Omental fat pad (tissue), 4 donors: ENCODE results near the gene GPR161. TPM values are rescaled to one million over a fixed set of nuclear protein-coding genes. Genes with fewer than 3 reads are reported as not detected.
"Not testable (repeated sequence)": the region's sequence is repeated elsewhere in the genome, so short reads cannot be mapped to it uniquely, and the experiment has no call there.

Experiments used
- ATAC-seq: fragments of 150-250 bp; one replicate; pipeline ENCODE4 v1.9.1; 2016; ENCODE audit warnings: mild to moderate bottlenecking, moderate library complexity; ENCODE audit not compliant: low FRiP score
- DNase-seq: peaks from one replicate; pipeline ENCODE4 v3.0.0-alpha.2; 2019; ENCODE audit warnings: low spot score
- CTCF ChIP-seq, 3 donors: fragments of 450-650 bp; IDR thresholded peaks; one replicate each; pipeline ENCODE4 v1.5.1; 2016 to 2017; ENCODE audit warnings: antibody characterized with exemption in 3 of 3, mild to moderate bottlenecking in 3 of 3, moderate library complexity in 2 of 3
- total RNA-seq, 4 donors: library from RNA; depleted of rRNA; stranded (reverse); fragments of >200 nt; gene quantifications; one replicate each; pipeline ENCODE4 v1.1.0, GENCODE V29; 2016

The GPR161 gene, protein sequence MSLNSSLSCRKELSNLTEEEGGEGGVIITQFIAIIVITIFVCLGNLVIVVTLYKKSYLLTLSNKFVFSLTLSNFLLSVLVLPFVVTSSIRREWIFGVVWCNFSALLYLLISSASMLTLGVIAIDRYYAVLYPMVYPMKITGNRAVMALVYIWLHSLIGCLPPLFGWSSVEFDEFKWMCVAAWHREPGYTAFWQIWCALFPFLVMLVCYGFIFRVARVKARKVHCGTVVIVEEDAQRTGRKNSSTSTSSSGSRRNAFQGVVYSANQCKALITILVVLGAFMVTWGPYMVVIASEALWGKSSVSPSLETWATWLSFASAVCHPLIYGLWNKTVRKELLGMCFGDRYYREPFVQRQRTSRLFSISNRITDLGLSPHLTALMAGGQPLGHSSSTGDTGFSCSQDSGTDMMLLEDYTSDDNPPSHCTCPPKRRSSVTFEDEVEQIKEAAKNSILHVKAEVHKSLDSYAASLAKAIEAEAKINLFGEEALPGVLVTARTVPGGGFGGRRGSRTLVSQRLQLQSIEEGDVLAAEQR
- total RNA-seq, result 1 to 10 TPM; 4.0 to 8.0 (median 5.9) TPM

- no peak for TF ChIP-seq CTCF (IDR thresholded peaks at IDR 0.05)
- ATAC-seq, result peak; percentile 58
- peak; percentile 26 for DNase-seq
These were observed at the start of gene GPR161 for GRCh38 chr1:168136709-168137514. TSS of gene GPR161 (minus strand) at chr1:168136930. CDS start at chr1:168104850, 32,080 bp downstream.

DNA sequence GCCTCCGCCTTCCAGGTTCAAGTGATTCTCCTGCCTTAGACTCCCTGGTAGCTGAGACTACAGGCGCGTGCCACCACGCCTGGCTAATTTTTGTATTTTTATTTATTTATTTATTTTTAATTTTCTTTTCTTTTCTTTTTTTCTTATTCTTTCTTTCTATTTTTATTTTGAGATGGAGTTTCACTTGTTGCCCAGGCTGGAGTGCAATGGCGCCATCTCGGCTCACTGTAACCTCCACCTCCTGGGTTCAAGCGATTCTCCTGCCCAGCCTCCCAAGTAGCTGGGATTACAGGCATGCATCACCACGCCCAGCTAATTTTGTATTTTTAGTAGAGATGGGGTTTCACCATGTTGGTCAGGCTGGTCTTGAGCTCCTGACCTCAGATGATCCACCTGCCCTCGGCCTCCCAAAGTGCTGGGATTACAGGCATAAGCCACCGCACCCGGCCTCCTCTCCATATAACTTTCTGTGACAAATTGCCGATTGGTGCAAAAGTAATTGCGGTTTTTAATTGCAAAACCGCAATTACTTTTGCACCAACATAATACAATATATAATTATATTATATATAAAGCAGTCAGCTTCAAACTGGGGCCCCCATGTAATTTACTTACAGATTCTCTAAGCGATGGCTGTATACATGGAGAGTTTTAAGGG is 44.5 kb upstream of the GPR161 start:
- ATAC-seq, DNase-seq: not testable (repeated sequence)

DNA sequence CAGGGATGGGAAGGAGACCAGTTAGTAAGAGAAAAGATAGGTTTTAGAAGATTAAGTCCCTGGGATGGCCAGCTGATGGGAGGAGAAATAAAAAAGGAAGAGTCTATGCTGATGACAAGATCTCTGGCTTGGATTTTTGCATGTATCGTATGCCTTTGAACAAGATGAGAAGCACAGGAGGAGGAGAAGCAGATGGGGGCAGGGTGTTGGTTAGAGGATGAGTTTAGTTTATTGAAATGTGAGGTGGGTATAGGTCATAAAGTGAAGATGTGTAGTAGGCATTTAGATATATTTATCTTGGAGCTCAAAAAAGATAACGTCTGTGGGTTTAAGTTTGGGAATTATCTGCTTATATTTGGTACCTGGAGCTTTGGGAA is 43.4 kb upstream of the GPR161 start:
- DNase-seq (no peak), ATAC-seq (no peak)
- no peak for TF ChIP-seq CTCF (IDR thresholded peaks at IDR 0.05)

DNA sequence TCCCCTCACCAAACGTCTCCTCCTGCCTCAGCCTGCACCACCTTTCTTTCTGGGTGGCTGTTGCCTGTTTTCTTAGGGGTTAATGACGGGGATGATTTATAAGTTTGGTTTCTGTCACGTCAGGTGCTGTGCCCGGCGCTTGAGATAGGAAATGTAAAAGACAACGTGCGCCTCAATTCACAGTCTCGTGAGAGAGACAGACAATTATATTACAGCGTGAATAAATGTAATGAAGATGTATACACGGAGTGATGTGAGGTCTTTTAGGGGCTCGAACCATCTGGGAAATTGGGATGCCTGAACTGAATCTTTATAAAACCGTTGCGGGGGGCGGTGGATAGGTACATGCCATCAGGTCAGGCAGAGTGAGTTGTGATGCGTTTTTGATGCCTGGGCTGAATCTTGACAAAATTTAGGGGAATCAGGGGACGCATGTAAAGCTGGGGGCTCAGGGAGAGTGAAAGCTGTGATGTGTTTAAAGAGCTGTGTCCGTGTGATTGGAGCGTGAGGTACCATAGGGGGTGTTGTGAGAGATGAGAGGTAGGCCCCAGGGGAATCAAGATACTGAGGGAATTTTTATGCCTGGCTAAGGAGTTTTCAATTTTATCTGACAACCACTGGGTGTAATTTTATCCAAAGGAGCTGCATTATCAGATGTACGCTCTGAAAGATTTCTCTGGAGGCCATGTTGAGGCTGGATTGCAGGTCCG is 42.9 kb upstream of the GPR161 start:
- no peak for ATAC-seq

DNA sequence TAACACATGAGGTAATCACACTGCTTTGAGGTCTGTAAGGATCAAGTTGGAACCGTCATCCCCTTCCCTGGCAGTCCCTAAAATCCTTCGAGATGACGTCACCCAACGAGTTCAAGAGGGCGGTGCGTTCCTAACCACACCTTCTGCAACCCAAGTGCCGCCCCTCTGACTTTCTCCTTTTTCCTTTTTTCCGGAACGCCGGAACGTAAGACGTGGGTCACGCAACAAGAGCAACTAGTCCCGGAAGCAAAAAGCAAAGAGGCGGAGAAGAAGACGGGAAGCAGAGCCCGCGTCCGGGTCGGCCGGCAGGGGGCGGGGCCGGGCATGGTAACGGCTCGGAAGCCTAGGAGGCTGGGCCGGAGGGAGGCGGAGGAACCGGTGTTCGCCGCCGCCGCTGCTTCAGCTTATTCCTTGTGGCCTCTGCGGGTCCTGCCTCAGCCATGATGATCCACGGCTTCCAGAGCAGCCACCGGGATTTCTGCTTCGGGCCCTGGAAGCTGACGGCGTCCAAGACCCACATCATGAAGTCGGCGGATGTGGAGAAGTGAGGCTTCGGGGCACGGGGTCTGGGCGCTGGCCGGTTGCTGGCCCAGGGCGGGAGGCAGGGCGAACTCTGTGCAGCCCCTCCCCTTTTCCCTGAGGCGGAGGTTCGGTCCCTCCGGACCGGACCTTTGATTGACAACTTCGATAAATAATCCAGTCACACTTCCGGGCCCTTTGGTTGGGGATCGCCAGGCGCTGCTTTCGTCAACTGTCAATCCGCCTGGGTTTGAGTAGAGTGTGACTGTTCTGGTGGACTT is 42.1 kb upstream of the GPR161 start, which contains the start of gene TIPRL:
Gene TIPRL (plus strand): TSS at position 325 of the 800 bp plus-strand sequence. CDS start 116 bp downstream, at position 441.
- peak in 1 of 3 donors; percentile 74 for TF ChIP-seq CTCF (IDR thresholded peaks at IDR 0.05)
- peak; percentile 84 for DNase-seq
- peak; percentile 99 for ATAC-seq

More for the DNA sequence above, 42.9 kb upstream of the GPR161 start:
- no peak for DNase-seq
- no peak for TF ChIP-seq CTCF (IDR thresholded peaks at IDR 0.05)

GRCh38 chr1:168178227-168178637 is 41.5 kb upstream of the GPR161 start:
- no peak for TF ChIP-seq CTCF (IDR thresholded peaks at IDR 0.05)
- DNase-seq (no peak), ATAC-seq (no peak)
